ENCODE data around the gene CD79A. TPM values are rescaled to one million over a fixed set of nuclear protein-coding genes. Genes with fewer than 3 reads are reported as not detected.

The CD79A gene
- total and polyA plus RNA-seq, 2 donors (not counting 3 experiments of a cell fraction or from before 2014, with no cell fraction given) = 0.32 TPM; not detected in 1

Small RNA genes lying within 50 kb of the gene (microRNA-seq; reads per million reads assigned to microRNA genes)
- not detected for gene MIR6797 (ENCODE audit: borderline number of aligned reads, borderline replicate concordance)

Small RNA genes lying within 50 kb of the gene (small RNA-seq; reads per million reads assigned to genes)
- not detected for gene MIR6797 (ENCODE audit: insufficient read depth, insufficient read length, low read depth, low replicate concordance)

Other genes starting within 250 kb of the CD79A start
- not detected in 2 replicates for gene CEACAM7, start 189.0 kb upstream of the CD79A start, total RNA-seq
- gene CEACAM7, start 189.0 kb upstream of the CD79A start, polyA plus RNA-seq = 0.03 TPM in 1 of 2 replicates, not detected in the other
- gene CEACAM5, start 168.7 kb upstream of the CD79A start, total RNA-seq = not detected in 2 replicates
- gene CEACAM5, start 168.7 kb upstream of the CD79A start, polyA plus RNA-seq = not detected in 2 replicates
- not detected in 2 replicates for gene CEACAM6, start 121.7 kb upstream of the CD79A start, total RNA-seq
- gene CEACAM6, start 121.7 kb upstream of the CD79A start, polyA plus RNA-seq = not detected in 2 replicates
- not detected in 2 replicates for gene CEACAM3, start 80.7 kb upstream of the CD79A start, total RNA-seq
- not detected in 2 replicates for gene CEACAM3, start 80.7 kb upstream of the CD79A start, polyA plus RNA-seq
- not detected in 2 replicates for gene LYPD4, start 32.6 kb upstream of the CD79A start, total RNA-seq
- not detected in 2 replicates for gene LYPD4, start 32.6 kb upstream of the CD79A start, polyA plus RNA-seq
- not detected in 2 replicates for gene DMRTC2, start 32.2 kb upstream of the CD79A start, total RNA-seq
- gene DMRTC2, start 32.2 kb upstream of the CD79A start, polyA plus RNA-seq = not detected in 2 replicates
- 2,195 and 2,234 TPM in 2 replicates for gene RPS19, start 17.0 kb upstream of the CD79A start, total RNA-seq
- gene RPS19, start 17.0 kb upstream of the CD79A start, polyA plus RNA-seq = 4,353 and 5,883 TPM in 2 replicates
- gene ARHGEF1, start 5.9 kb downstream of the CD79A start, total RNA-seq = 119 and 123 TPM in 2 replicates
- 60.6 and 65.4 TPM in 2 replicates for gene ARHGEF1, start 5.9 kb downstream of the CD79A start, polyA plus RNA-seq
- gene ERFL, start 51.2 kb downstream of the CD79A start, total RNA-seq = not detected in 2 replicates
- not detected in 2 replicates for gene ERFL, start 51.2 kb downstream of the CD79A start, polyA plus RNA-seq
- 178 and 181 TPM in 2 replicates for gene RABAC1, start 82.0 kb downstream of the CD79A start, total RNA-seq
- gene RABAC1, start 82.0 kb downstream of the CD79A start, polyA plus RNA-seq = 591 and 769 TPM in 2 replicates
- 0.40 TPM in 1 of 2 replicates, not detected in the other for gene ATP1A3, start 117.0 kb downstream of the CD79A start, total RNA-seq
- 0.03 TPM in 1 of 2 replicates, not detected in the other for gene ATP1A3, start 117.0 kb downstream of the CD79A start, polyA plus RNA-seq
- 0.53 and 2.2 TPM in 2 replicates for gene GRIK5, start 192.9 kb downstream of the CD79A start, total RNA-seq
- gene GRIK5, start 192.9 kb downstream of the CD79A start, polyA plus RNA-seq = 0.80 and 1.0 TPM in 2 replicates
- gene ZNF574, start 198.9 kb downstream of the CD79A start, total RNA-seq = 14.0 and 15.3 TPM in 2 replicates
- 13.6 and 20.3 TPM in 2 replicates for gene ZNF574, start 198.9 kb downstream of the CD79A start, polyA plus RNA-seq